Keratinocyte (primary cell): ENCODE measurements around the gene ACAT2. TPM values are rescaled to one million over a fixed set of nuclear protein-coding genes. Genes with fewer than 3 reads are reported as not detected.
A peak's percentile ranks its signal among the peaks of the same experiment; 100 is the strongest.

Source experiments
- DNase-seq: peaks from one replicate; pipeline ENCODE4 v3.0.0-alpha.2; 2011; ENCODE audit warnings: low read depth, missing footprints, low spot score
- FAIRE-seq: peaks from 2 replicates; lab custom pipeline; 2011; peaks lifted over from hg19 to GRCh38; lab: Jason Lieb, UNC
- H2AFZ ChIP-seq: 2 replicates; pipeline ENCODE4 v1.6.0; 2012; ENCODE audit warnings: low read length, control low read depth, inconsistent platforms; ENCODE audit not compliant: control insufficient read depth
- H3K27ac ChIP-seq: 2 replicates; pipeline ENCODE4 v1.5.1; 2011; ENCODE audit warnings: low read length; ENCODE audit not compliant: control insufficient read depth, insufficient read depth
- H3K27me3 ChIP-seq: 3 replicates; pipeline ENCODE4 v1.6.0; 2011; ENCODE audit warnings: low read length; ENCODE audit not compliant: control insufficient read depth, insufficient read depth; ENCODE audit errors: extremely low read depth
- H3K36me3 ChIP-seq, 2 experiments: 2 replicates in 1 of 2; 3 replicates in 1 of 2; pipeline ENCODE4 v1.5.1; 2011; ENCODE audit warnings: low read length in 2 of 2, mild to moderate bottlenecking in 1 of 2; ENCODE audit not compliant: control insufficient read depth in 2 of 2, insufficient read depth in 2 of 2; ENCODE audit errors: extremely low read depth in 1 of 2
- H3K4me1 ChIP-seq: 3 replicates; pipeline ENCODE4 v1.5.1; 2011; ENCODE audit warnings: low read length; ENCODE audit not compliant: control insufficient read depth, insufficient read depth; ENCODE audit errors: extremely low read depth
- H3K4me2 ChIP-seq: 3 replicates; pipeline ENCODE4 v1.6.0; 2011; ENCODE audit warnings: low read depth, low read length; ENCODE audit not compliant: control insufficient read depth, insufficient read depth; ENCODE audit errors: extremely low read depth
- H3K4me3 ChIP-seq, 3 experiments: fragments of 200-600 bp in 1 of 3; sonication (generic) in 1 of 3; 2 replicates in 2 of 3; 3 replicates in 1 of 3; pipeline ENCODE4 v1.5.1; 2011 to 2016; ENCODE audit warnings: low read length in 3 of 3, mild to moderate bottlenecking in 3 of 3, control low read depth in 2 of 3, inconsistent platforms in 1 of 3, low read depth in 1 of 3, mixed read lengths in 1 of 3, mixed run types in 1 of 3, moderate library complexity in 1 of 3; ENCODE audit not compliant: control insufficient read depth in 2 of 3, insufficient read depth in 2 of 3; ENCODE audit errors: extremely low read depth in 1 of 3
- H3K79me2 ChIP-seq: 2 replicates; pipeline ENCODE4 v1.6.0; 2012; ENCODE audit warnings: low read length; ENCODE audit not compliant: control insufficient read depth, insufficient read depth
- H3K9ac ChIP-seq: 3 replicates; pipeline ENCODE4 v1.6.0; 2011; ENCODE audit warnings: low read length; ENCODE audit not compliant: control insufficient read depth, insufficient read depth; ENCODE audit errors: extremely low read depth
- H3K9me1 ChIP-seq: 3 replicates; pipeline ENCODE4 v1.6.0; 2011; ENCODE audit warnings: low read length; ENCODE audit not compliant: control insufficient read depth, insufficient read depth; ENCODE audit errors: extremely low read depth
- H3K9me3 ChIP-seq: 2 replicates; pipeline ENCODE4 v1.5.1; 2012; ENCODE audit warnings: low read depth, low read length; ENCODE audit not compliant: control insufficient read depth
- H4K20me1 ChIP-seq: 3 replicates; pipeline ENCODE4 v1.6.0; 2011; ENCODE audit warnings: low read length; ENCODE audit not compliant: control insufficient read depth, insufficient read depth; ENCODE audit errors: extremely low read depth
- EZH2 ChIP-seq: IDR thresholded peaks from one replicate; pipeline ENCODE4 v1.6.1; 2012; ENCODE audit warnings: inconsistent platforms, mild to moderate bottlenecking, low read length, moderate library complexity
- dilution Hi-C: fragments of 300-500 bp; cut with MboI; formaldehyde crosslinking; loops from one replicate; pipeline ENCODE4 v1.7.0; 2020; ENCODE audit warnings: low sequenced_read_pairs; ENCODE audit not compliant: extremely low pct_ligation_motif_present
- polyA plus RNA-seq, 5 experiments: library from polyadenylated mRNA; depleted of rRNA in 3 of 5; stranded (reverse) in 3 of 5; stranded (forward) in 1 of 5; unstranded in 1 of 5; fragments of >200 nt; gene quantifications; 1 replicate in 1 of 5; 2 replicates in 3 of 5; 3 replicates in 1 of 5; pipeline versions ENCODE4 v1.2.1 to v1.2.3, GENCODE V29; 2011 to 2012; ENCODE audit warnings: missing spikeins in 2 of 5, low read depth in 1 of 5, low replicate concordance in 1 of 5
- TF ChIP-seq, protein P1 (sequence below), 3 experiments: IDR thresholded peaks in 1 of 3; conservative IDR thresholded peaks in 1 of 3; optimal IDR thresholded peaks in 1 of 3; 2 replicates in 2 of 3; 3 replicates in 1 of 3; pipeline versions ENCODE3 to v1.5.1; 2011; ENCODE audit warnings: low read length in 3 of 3, mild to moderate bottlenecking in 3 of 3, moderate library complexity in 2 of 3, control low read depth in 1 of 3, inconsistent platforms in 1 of 3; ENCODE audit not compliant: insufficient read depth in 2 of 3; ENCODE audit errors: extremely low read depth in 1 of 3

The ACAT2 gene
- polyA plus RNA-seq, 1 donor (not counting 4 experiments of a cell fraction or from before 2014, with no cell fraction given) = 205 TPM

DNA sequence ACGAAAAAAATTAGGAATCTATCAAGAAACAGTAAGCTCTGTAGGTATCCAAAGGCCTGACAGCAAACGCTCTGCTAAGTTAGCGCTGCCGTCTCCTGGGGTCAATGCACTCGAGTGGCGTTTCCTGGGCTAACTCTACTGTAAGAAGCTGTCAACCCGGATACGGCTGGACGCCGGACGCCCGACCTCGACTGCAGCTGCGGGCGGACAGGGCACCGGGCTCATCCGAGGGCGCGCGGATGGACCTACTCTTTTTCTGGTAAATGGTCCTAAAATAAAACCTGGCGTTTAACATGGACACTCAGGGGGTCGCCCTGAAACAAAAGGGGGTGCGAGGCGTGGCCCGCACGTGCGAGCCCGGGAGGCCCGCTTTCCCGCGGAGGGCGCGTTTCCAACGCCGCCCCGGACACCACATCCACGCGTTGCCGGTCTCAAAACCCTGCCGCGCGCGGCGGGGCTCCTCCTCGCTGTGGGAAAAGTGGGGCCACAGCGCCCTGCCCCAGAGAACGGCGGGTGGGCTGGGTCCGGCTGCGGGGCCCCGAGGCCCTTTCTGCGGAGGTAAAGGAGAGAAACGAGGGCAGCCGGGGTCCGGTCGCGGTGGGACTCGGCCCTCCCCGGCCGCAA, 27.0 kb downstream of the ACAT2 start:
- Histone ChIP-seq H3K9me3 (no peaks in the 10 kb centered on the region), H2AFZ (peak overlapping the region; percentile 92), H3K4me1 (peaks cover 30% of the 10 kb centered on the region), H3K27me3 (no peaks in the 10 kb centered on the region), H3K4me3 (peak overlapping the region; percentile 88 to 98 (median 97)), H3K4me2 (peak overlapping the region; percentile 77), H4K20me1 (peaks cover 10% of the 10 kb centered on the region), H3K79me2 (peaks cover 86% of the 10 kb centered on the region), H3K36me3 (peaks cover 7 to 33% of the 10 kb centered on the region in 2 experiments), H3K27ac (peak overlapping the region; percentile 83), H3K9ac (peak overlapping the region; percentile 85), H3K9me1 (no peaks in the 10 kb centered on the region)
- TF ChIP-seq, protein P1, sequence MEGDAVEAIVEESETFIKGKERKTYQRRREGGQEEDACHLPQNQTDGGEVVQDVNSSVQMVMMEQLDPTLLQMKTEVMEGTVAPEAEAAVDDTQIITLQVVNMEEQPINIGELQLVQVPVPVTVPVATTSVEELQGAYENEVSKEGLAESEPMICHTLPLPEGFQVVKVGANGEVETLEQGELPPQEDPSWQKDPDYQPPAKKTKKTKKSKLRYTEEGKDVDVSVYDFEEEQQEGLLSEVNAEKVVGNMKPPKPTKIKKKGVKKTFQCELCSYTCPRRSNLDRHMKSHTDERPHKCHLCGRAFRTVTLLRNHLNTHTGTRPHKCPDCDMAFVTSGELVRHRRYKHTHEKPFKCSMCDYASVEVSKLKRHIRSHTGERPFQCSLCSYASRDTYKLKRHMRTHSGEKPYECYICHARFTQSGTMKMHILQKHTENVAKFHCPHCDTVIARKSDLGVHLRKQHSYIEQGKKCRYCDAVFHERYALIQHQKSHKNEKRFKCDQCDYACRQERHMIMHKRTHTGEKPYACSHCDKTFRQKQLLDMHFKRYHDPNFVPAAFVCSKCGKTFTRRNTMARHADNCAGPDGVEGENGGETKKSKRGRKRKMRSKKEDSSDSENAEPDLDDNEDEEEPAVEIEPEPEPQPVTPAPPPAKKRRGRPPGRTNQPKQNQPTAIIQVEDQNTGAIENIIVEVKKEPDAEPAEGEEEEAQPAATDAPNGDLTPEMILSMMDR (optimal IDR thresholded peaks at IDR 0.05 in 1 of 3, IDR thresholded peaks at IDR 0.05 in 1 of 3, conservative IDR thresholded peaks at IDR 0.05 in 1 of 3; ENCODE audit: extremely low read depth in 1 of 3, insufficient read depth in 2 of 3, low read length in 3 of 3) = no peak
- no peak for TF ChIP-seq EZH2
- dilution Hi-C loops = no loop called here
- FAIRE-seq (no peak), DNase-seq (no peak)

DNA sequence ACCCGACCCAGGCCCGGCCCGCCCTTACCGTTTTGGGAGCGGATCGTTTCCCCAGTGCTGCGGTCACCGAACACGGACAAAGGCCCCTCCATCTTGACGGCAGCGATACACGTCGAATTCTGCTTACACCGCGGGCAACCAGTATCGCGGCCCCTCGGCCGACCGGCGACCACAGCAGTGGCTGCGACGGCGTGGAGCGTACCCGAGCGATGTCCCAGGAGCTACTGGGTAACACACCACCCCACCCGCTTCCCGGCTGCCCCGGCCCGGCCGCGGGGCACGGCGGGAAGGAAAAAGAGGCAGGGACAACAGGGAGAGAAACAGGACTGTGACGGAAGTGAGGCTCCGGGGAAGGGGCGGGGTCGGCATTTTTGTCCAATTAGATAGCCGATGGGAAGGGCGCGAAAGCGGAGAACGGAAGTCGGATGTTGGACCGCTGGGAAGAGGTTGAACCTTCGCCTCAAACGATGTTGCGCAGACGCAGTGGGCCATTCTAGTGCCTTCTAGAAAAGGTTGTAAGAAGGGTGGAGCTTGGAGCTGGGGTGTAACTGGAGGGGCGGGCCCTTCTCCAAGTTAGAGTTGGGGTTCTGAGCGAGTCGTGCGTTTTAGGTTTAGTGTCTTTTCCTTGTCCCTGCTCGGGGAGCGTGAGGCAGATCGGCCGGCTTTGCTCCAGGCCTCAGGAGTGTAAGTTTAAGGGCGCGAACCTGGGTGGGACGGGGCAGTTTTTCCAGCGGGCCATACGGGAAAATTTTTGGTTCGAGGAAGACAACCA, 27.7 kb downstream of the ACAT2 start, which contains the start of gene TCP1:
TCP1 (minus strand) TSS at position 226 of the 772 bp plus-strand sequence; CDS start at position 92, 134 bp downstream.
- Histone ChIP-seq H4K20me1 (peaks cover 10% of the 10 kb centered on the region), H2AFZ (peak within 1 kb of the TSS; percentile 92)
- FAIRE-seq = peak; percentile 62

More for the DNA sequence above, 27.7 kb downstream of the ACAT2 start, which contains the start of gene TCP1:
- dilution Hi-C loops = no loop called here
- TF ChIP-seq, protein P1 (optimal IDR thresholded peaks at IDR 0.05 in 1 of 3, IDR thresholded peaks at IDR 0.05 in 1 of 3, conservative IDR thresholded peaks at IDR 0.05 in 1 of 3; ENCODE audit: extremely low read depth in 1 of 3, insufficient read depth in 2 of 3, low read length in 3 of 3) = no peak
- TF ChIP-seq EZH2 = no peak
- Histone ChIP-seq H3K9ac (peak within 1 kb of the TSS; percentile 85), H3K9me3 (no peaks in the 10 kb centered on the region), H3K27ac (peak within 1 kb of the TSS; percentile 83), H3K27me3 (no peaks in the 10 kb centered on the region), H3K79me2 (peaks cover 87% of the 10 kb centered on the region), H3K4me1 (peaks cover 30% of the 10 kb centered on the region), H3K36me3 (peaks cover 10 to 29% of the 10 kb centered on the region in 2 experiments), H3K4me3 (peak within 1 kb of the TSS; percentile 88 to 98 (median 97)), H3K4me2 (peak within 1 kb of the TSS; percentile 90), H3K9me1 (no peaks in the 10 kb centered on the region)
- DNase-seq = peak; percentile 94
